Transverse colon (tissue), 4 donors: ENCODE results near the gene F8. TPM values are rescaled to one million over a fixed set of nuclear protein-coding genes. Genes with fewer than 3 reads are reported as not detected.

Experiments used
- DNase-seq: peaks from one replicate; pipeline ENCODE4 v3.0.0-alpha.2; 2019
- H3K27ac ChIP-seq, 4 donors: fragments of 200-600 bp; sonication (generic); 2 replicates each; pipeline ENCODE4 v1.5.1; 2016 to 2018; ENCODE audit warnings: inconsistent platforms in 4 of 4
- H3K27me3 ChIP-seq: fragments of 200-600 bp; sonication (generic); 2 replicates; pipeline ENCODE4 v1.5.1; 2017; ENCODE audit warnings: inconsistent platforms
- H3K36me3 ChIP-seq, 4 donors: fragments of 200-600 bp; sonication (generic); 2 replicates each; pipeline ENCODE4 v1.5.1; 2017 to 2019; ENCODE audit warnings: inconsistent platforms in 4 of 4
- H3K4me1 ChIP-seq, 4 donors: fragments of 200-600 bp; sonication (generic); 2 replicates each; pipeline ENCODE4 v1.5.1; 2017 to 2020; ENCODE audit warnings: inconsistent platforms in 4 of 4
- H3K4me3 ChIP-seq, 4 donors: fragments of 200-600 bp; sonication (generic); 1 replicate in 1 of 4; 2 replicates in 3 of 4; pipeline versions ENCODE4 v1.5.1 to v1.6.1; 2017 to 2019; ENCODE audit warnings: inconsistent platforms in 4 of 4
- H3K9me3 ChIP-seq, 2 donors: fragments of 200-600 bp; sonication (generic); 2 replicates each; pipeline ENCODE4 v1.5.1; 2017 to 2019; ENCODE audit warnings: inconsistent platforms in 2 of 2
- CTCF ChIP-seq, 5 experiments: fragments of 200-600 bp in 3 of 5; fragments of 450-650 bp in 2 of 5; sonication (generic) in 3 of 5; IDR thresholded peaks; 1 replicate in 2 of 5; 2 replicates in 3 of 5; pipeline ENCODE4 v1.5.1; 2016 to 2017; ENCODE audit warnings: antibody characterized with exemption in 5 of 5, inconsistent platforms in 3 of 5, mild to moderate bottlenecking in 2 of 5, moderate library complexity in 1 of 5
- EP300 ChIP-seq: sonication (generic); formaldehyde crosslinking; IDR thresholded peaks from one replicate; pipeline ENCODE4 v1.6.1; 2017; ENCODE audit warnings: antibody characterized with exemption, low read depth
- POLR2A ChIP-seq: fragments of 450-650 bp; IDR thresholded peaks from one replicate; pipeline ENCODE4 v1.6.1; 2016; ENCODE audit warnings: antibody characterized with exemption, mild to moderate bottlenecking, moderate library complexity
- POLR2AphosphoS5 ChIP-seq, 3 donors: sonication (generic); formaldehyde crosslinking; IDR thresholded peaks; one replicate each; pipeline ENCODE4 v1.6.1; 2016; ENCODE audit warnings: antibody characterized with exemption in 3 of 3
- WGBS, 2 donors: methylation state at CpG; one replicate each; pipeline ENCODE4 v1.1.5; 2018; ENCODE audit warnings: low coverage in 1 of 2; 5-methylcytosine and 5-hydroxymethylcytosine counted together
- in situ Hi-C, 4 donors: fragments of 200-750 bp; cut with MboI; loops; one replicate each; pipeline versions ENCODE4 v1.15.0 to v1.15.1; 2017; ENCODE audit warnings: low sequenced_read_pairs in 3 of 4, low pct_ligation_motif_present in 1 of 4, low pct_unique_long_range_greater_than_20kb in 1 of 4
- intact Hi-C: fragments of 100-400 bp; cut with DNase I; formaldehyde crosslinking; loops from one replicate; pipeline ENCODE4 v1.15.1; 2023; ENCODE audit warnings: low total_unique reads
- total RNA-seq, 4 donors: library from RNA; depleted of rRNA; stranded (reverse); fragments of >200 nt; gene quantifications; one replicate each; pipeline ENCODE4 v1.1.0, GENCODE V29; 2016

F8 gene
- total RNA-seq: 1 to 10 TPM; 1.2 to 4.5 (median 4.0) TPM

- H3K27ac ChIP-seq: no peak within 1 kb of the TSS
- no peak within 1 kb of the TSS for H3K4me3 ChIP-seq
- H3K9me3 ChIP-seq: no peaks in the 10 kb centered on the region
- DNase-seq: no peak
- TF ChIP-seq EP300 (no peak), POLR2A (no peak), POLR2AphosphoS5 (IDR thresholded peaks at IDR 0.05) (no peak), CTCF (IDR thresholded peaks at IDR 0.05) (no peak)
- H3K4me1 ChIP-seq: no peaks in the 10 kb centered on the region
- no peaks in the 10 kb centered on the region for H3K27me3 ChIP-seq
- no peaks in the 10 kb centered on the region for H3K36me3 ChIP-seq
- intact Hi-C loops (no loop called here), in situ Hi-C loops (no loop called here)
- WGBS, 2 donors: 0 to 22% methylated on average over 1 of the region's 1 CpG
Measured at GRCh38 chrX:155022585-155022984, at the start of gene F8. Gene F8 (minus strand): TSS chrX:155022723. CDS start chrX:155022552, 171 bp downstream.

GRCh38 chrX:155071694-155072280, 49.3 kb upstream of the F8 start:
- Histone ChIP-seq H3K4me3 (peak overlapping the region; percentile 34 to 56 (median 48)), H3K4me1 (peaks cover 0 to 30% (median 4%) of the 10 kb centered on the region in 4 donors), H3K27me3 (no peaks in the 10 kb centered on the region), H3K36me3 (no peaks in the 10 kb centered on the region), H3K9me3 (no peaks in the 10 kb centered on the region), H3K27ac (peak overlapping the region; percentile 84 to 92 (median 89))
- intact Hi-C loops (no loop called here), in situ Hi-C loops (no loop called here)
- TF ChIP-seq EP300: no peak
- TF ChIP-seq CTCF (IDR thresholded peaks at IDR 0.05): no peak
- WGBS, 2 donors: 0 to 54% methylated on average over 1 to 25 of the region's 25 CpGs
- DNase-seq: no peak

GRCh38 chrX:155070975-155071693, 48.6 kb upstream of the F8 start, which contains the start of the genes BRCC3, CMC4 and MTCP1:
Gene BRCC3 (plus strand): TSS chrX:155071508. CDS start chrX:155071528, 20 bp downstream.
Gene CMC4 (minus strand): TSS chrX:155071136. CDS start chrX:155064023, 7,113 bp downstream.
Gene MTCP1 (minus strand): TSS chrX:155071136. CDS start chrX:155066010, 5,126 bp downstream.
- peak; percentile 56 for TF ChIP-seq POLR2A
- peak; percentile 71 to 78 (median 72) for TF ChIP-seq POLR2AphosphoS5 (IDR thresholded peaks at IDR 0.05)
- TF ChIP-seq CTCF (IDR thresholded peaks at IDR 0.05): no peak
- no peak for TF ChIP-seq EP300
- DNase-seq: peak; percentile 85
- 46% methylated on average over 56 of the region's 81 CpGs; no CpG with 5 or more reads in 1 of the 2 donors for WGBS, 2 donors
- no peaks in the 10 kb centered on the region for H3K9me3 ChIP-seq
- intact Hi-C loops: no loop called here
- peak within 1 kb of the TSS; percentile 39 to 61 (median 50) for H3K4me3 ChIP-seq
- no peaks in the 10 kb centered on the region for H3K36me3 ChIP-seq
- H3K27me3 ChIP-seq: no peaks in the 10 kb centered on the region
- peaks cover 0 to 30% (median 4%) of the 10 kb centered on the region in 4 donors for H3K4me1 ChIP-seq
- in situ Hi-C loops: no loop called here
- peak within 1 kb of the TSS; percentile 85 to 92 (median 90) for H3K27ac ChIP-seq

GRCh38 chrX:155070663-155070974, 48.1 kb upstream of the F8 start:
- TF ChIP-seq CTCF (IDR thresholded peaks at IDR 0.05): no peak
- TF ChIP-seq POLR2A: no peak
- no peak for DNase-seq
- H3K36me3 ChIP-seq: no peaks in the 10 kb centered on the region
- WGBS, 2 donors: 45% methylated on average over 16 of the region's 16 CpGs; no CpG with 5 or more reads in 1 of the 2 donors
- in situ Hi-C loops: no loop called here
- no peaks in the 10 kb centered on the region for H3K9me3 ChIP-seq
- H3K4me3 ChIP-seq: peak overlapping the region; percentile 39 to 61 (median 50)
- no peaks in the 10 kb centered on the region for H3K27me3 ChIP-seq
- intact Hi-C loops: no loop called here
- H3K4me1 ChIP-seq: peaks cover 0 to 30% (median 4%) of the 10 kb centered on the region in 4 donors
- H3K27ac ChIP-seq: peak overlapping the region; percentile 85 to 91 (median 89)
